Measurements from ENCODE around the gene ZSCAN12. TPM values are rescaled to one million over a fixed set of nuclear protein-coding genes. Genes with fewer than 3 reads are reported as not detected.

The ZSCAN12 gene
- total and polyA plus RNA-seq, 2 experiments from 2014 or later: 0.88 to 3.1 TPM

DNA sequence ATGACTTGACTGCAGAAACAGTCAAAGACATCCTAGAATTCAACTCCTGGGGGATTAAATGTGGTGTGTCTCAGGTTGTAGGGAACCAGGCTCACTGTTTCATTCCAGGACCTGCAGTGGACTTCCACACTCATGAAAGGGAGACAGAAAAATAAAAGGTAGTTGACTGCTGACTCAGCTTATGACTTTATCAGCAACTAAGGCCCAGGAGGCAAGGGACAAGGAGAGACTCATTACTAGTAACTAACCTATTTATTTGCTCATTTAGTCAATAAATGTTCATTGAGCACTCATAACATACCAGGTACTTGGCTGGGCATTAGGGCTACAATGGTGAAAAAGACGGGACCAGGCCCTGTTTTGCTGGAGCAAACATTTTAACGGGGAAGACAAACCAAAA is 66.5 kb downstream of the ZSCAN12 start:
- no peak for DNase-seq
- Histone ChIP-seq H3K4me3 (no peak overlapping the region), H3F3A (ENCODE audit: insufficient read depth) (no peaks in the 10 kb centered on the region; the same call in 1 of the 2 replicates)

DNA sequence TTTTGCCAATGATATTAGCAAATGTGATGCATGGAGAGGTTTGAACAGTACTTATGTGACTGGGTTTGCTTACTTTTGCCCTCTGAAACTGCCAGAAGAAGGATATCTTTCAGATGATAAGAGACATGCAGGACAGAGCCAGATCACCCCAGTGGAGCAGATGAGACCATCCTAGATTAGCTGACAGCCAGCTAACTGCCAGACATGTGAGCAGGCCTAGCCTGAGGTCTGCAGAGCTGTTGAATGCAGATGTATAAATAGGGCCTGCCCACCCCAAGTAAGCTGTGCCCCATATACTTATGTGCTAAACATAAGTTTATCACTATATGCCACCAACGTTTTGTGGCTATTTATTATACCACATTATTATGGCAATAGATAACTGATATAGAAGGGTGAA is 69.5 kb downstream of the ZSCAN12 start:
- Histone ChIP-seq H3F3A (ENCODE audit: insufficient read depth) (no peaks in the 10 kb centered on the region), H3K4me2 (ENCODE audit: unreplicated experiment) (no peak overlapping the region), H4K20me1 (ENCODE audit: insufficient read depth) (no peaks in the 10 kb centered on the region), H3K9ac (no peak overlapping the region), H3K4me3 (no peak overlapping the region), H3K4me1 (ENCODE audit: insufficient read depth) (no peaks in the 10 kb centered on the region), H3K9me2 (ENCODE audit: insufficient read depth) (no peaks in the 10 kb centered on the region), H3K36me3 (ENCODE audit: low read depth) (no peaks in the 10 kb centered on the region), H3K27ac (no peak overlapping the region), H3K79me2 (ENCODE audit: insufficient read depth) (no peaks in the 10 kb centered on the region), H3K27me3 (replicated peaks; ENCODE audit: insufficient read depth) (no peaks in the 10 kb centered on the region), H3K9me3 (ENCODE audit: low read depth) (no peaks in the 10 kb centered on the region), H2AFZ (no peak overlapping the region)
- in situ Hi-C loops (cut with MboI): no loop called here
- DNase-seq: no peak
- TF ChIP-seq EZH2phosphoT487 (IDR thresholded peaks at IDR 0.05; ENCODE audit: insufficient read depth, low read depth) (no peak), EZH2 (IDR thresholded peaks at IDR 0.05; ENCODE audit: insufficient read depth, poor library complexity, severe bottlenecking) (no peak)
- WGBS, 2 experiments (ENCODE audit: low coverage in 1 of 2, low lambda C conversion rate in 2 of 2, missing lambda C conversion rate in 2 of 2): 13 to 17% methylated on average over 1 of the region's 1 CpG

More for the DNA sequence above, 66.5 kb downstream of the ZSCAN12 start:
- no peaks in the 10 kb centered on the region for H3K27me3 ChIP-seq (replicated peaks; ENCODE audit: insufficient read depth)
- TF ChIP-seq EZH2 (IDR thresholded peaks at IDR 0.05; ENCODE audit: insufficient read depth, poor library complexity, severe bottlenecking): no peak
- TF ChIP-seq EZH2phosphoT487 (IDR thresholded peaks at IDR 0.05; ENCODE audit: insufficient read depth, low read depth): no peak
- WGBS, 2 experiments (ENCODE audit: low coverage in 1 of 2, low lambda C conversion rate in 2 of 2, missing lambda C conversion rate in 2 of 2): 75 to 78% methylated on average over 2 of the region's 2 CpGs
- H3K9ac ChIP-seq: no peak overlapping the region
- H3K4me1 ChIP-seq (ENCODE audit: insufficient read depth): peaks cover 6% of the 10 kb centered on the region; the same call in 1 of the 2 replicates
- H3K9me2 ChIP-seq (ENCODE audit: insufficient read depth): no peaks in the 10 kb centered on the region
- H3K79me2 ChIP-seq (ENCODE audit: insufficient read depth): no peaks in the 10 kb centered on the region
- no peak overlapping the region for H3K4me2 ChIP-seq (ENCODE audit: unreplicated experiment)
- H3K9me3 ChIP-seq (ENCODE audit: low read depth): no peaks in the 10 kb centered on the region
- in situ Hi-C loops (cut with MboI): no loop called here
- H2AFZ ChIP-seq: no peak overlapping the region; the same call in 1 of the 2 replicates
- no peaks in the 10 kb centered on the region for H3K36me3 ChIP-seq (ENCODE audit: low read depth)
- H3K27ac ChIP-seq: no peak overlapping the region
- H4K20me1 ChIP-seq (ENCODE audit: insufficient read depth): no peaks in the 10 kb centered on the region

Small RNA genes lying within 50 kb of the gene (small RNA-seq; reads per million reads assigned to genes)
- gene RNU2-45P (ENCODE audit: low read depth, low replicate concordance): not detected

Other genes with a start within 250 kb of the ZSCAN12 start
- gene ZSCAN9, start 174.5 kb downstream of the ZSCAN12 start, total RNA-seq (2014; rRNA removed; shearing (Covaris generic)): 7.3 and 12.8 TPM in 2 replicates
- gene ZSCAN9, start 174.5 kb downstream of the ZSCAN12 start, polyA plus RNA-seq (2016; fragmentation: Nextera tagmentation; extraction: Ambion mirVana): 5.8 TPM in 2 replicates
- 3.7 and 4.2 TPM in 2 replicates for gene ZKSCAN4, start 147.5 kb downstream of the ZSCAN12 start, total RNA-seq (2014; rRNA removed; shearing (Covaris generic))
- 3.5 and 3.6 TPM in 2 replicates for gene ZKSCAN4, start 147.5 kb downstream of the ZSCAN12 start, polyA plus RNA-seq (2016; fragmentation: Nextera tagmentation; extraction: Ambion mirVana)
- 0.97 and 1.9 TPM in 2 replicates for gene NKAPL, start 140.4 kb downstream of the ZSCAN12 start, total RNA-seq (2014; rRNA removed; shearing (Covaris generic))
- 3.2 and 3.5 TPM in 2 replicates for gene NKAPL, start 140.4 kb downstream of the ZSCAN12 start, polyA plus RNA-seq (2016; fragmentation: Nextera tagmentation; extraction: Ambion mirVana)
- 17.5 and 28.5 TPM in 2 replicates for gene ZSCAN26, start 132.6 kb downstream of the ZSCAN12 start, total RNA-seq (2014; rRNA removed; shearing (Covaris generic))
- gene ZSCAN26, start 132.6 kb downstream of the ZSCAN12 start, polyA plus RNA-seq (2016; fragmentation: Nextera tagmentation; extraction: Ambion mirVana): 14.1 and 15.0 TPM in 2 replicates
- 4.9 and 6.7 TPM in 2 replicates for gene PGBD1, start 118.2 kb downstream of the ZSCAN12 start, total RNA-seq (2014; rRNA removed; shearing (Covaris generic))
- gene PGBD1, start 118.2 kb downstream of the ZSCAN12 start, polyA plus RNA-seq (2016; fragmentation: Nextera tagmentation; extraction: Ambion mirVana): 4.1 and 5.0 TPM in 2 replicates
- gene ZSCAN31, start 63.6 kb downstream of the ZSCAN12 start, total RNA-seq (2014; rRNA removed; shearing (Covaris generic)): 0.54 and 1.3 TPM in 2 replicates
- gene ZSCAN31, start 63.6 kb downstream of the ZSCAN12 start, polyA plus RNA-seq (2016; fragmentation: Nextera tagmentation; extraction: Ambion mirVana): 0.84 and 1.5 TPM in 2 replicates
- gene ZKSCAN3, start 49.8 kb downstream of the ZSCAN12 start, total RNA-seq (2014; rRNA removed; shearing (Covaris generic)): 3.0 and 4.0 TPM in 2 replicates
- 1.6 and 2.5 TPM in 2 replicates for gene ZKSCAN3, start 49.8 kb downstream of the ZSCAN12 start, polyA plus RNA-seq (2016; fragmentation: Nextera tagmentation; extraction: Ambion mirVana)
- 0.32 and 0.51 TPM in 2 replicates for gene ZSCAN23, start 43.7 kb upstream of the ZSCAN12 start, total RNA-seq (2014; rRNA removed; shearing (Covaris generic))
- gene ZSCAN23, start 43.7 kb upstream of the ZSCAN12 start, polyA plus RNA-seq (2016; fragmentation: Nextera tagmentation; extraction: Ambion mirVana): 0.13 and 0.84 TPM in 2 replicates
- gene GPX6, start 116.0 kb upstream of the ZSCAN12 start, total RNA-seq (2014; rRNA removed; shearing (Covaris generic)): not detected in 2 replicates
- gene GPX6, start 116.0 kb upstream of the ZSCAN12 start, polyA plus RNA-seq (2016; fragmentation: Nextera tagmentation; extraction: Ambion mirVana): not detected in 2 replicates
- gene GPX5, start 126.1 kb upstream of the ZSCAN12 start, total RNA-seq (2014; rRNA removed; shearing (Covaris generic)): not detected in 2 replicates
- not detected in 2 replicates for gene GPX5, start 126.1 kb upstream of the ZSCAN12 start, polyA plus RNA-seq (2016; fragmentation: Nextera tagmentation; extraction: Ambion mirVana)